HepG2 (cell line): ENCODE results near the gene AGRP. TPM values are rescaled to one million over a fixed set of nuclear protein-coding genes. Genes with fewer than 3 reads are reported as not detected.
A peak's percentile ranks its signal among the peaks of the same experiment; 100 is the strongest.

ENCODE experiments used
- AGO1 ChIP-seq: fragments of 200-400 bp; formaldehyde crosslinking; IDR thresholded peaks from 2 replicates; pipeline ENCODE4 v1.6.1; 2017; ENCODE audit warnings: mild to moderate bottlenecking, low read depth, low read length, moderate library complexity; ENCODE audit not compliant: poor library complexity, severe bottlenecking
- DNMT3B ChIP-seq: conservative IDR thresholded peaks from 2 replicates; pipeline ENCODE4 v1.6.1; 2016; ENCODE audit warnings: missing biosample characterization, control low read depth
- ZBTB1 ChIP-seq: sonication (generic); formaldehyde crosslinking; IDR thresholded peaks from 2 replicates; pipeline ENCODE4 v1.4.0; 2020; ENCODE audit warnings: missing genetic modification reagents, borderline replicate concordance
- ZNF232 ChIP-seq: sonication (generic); formaldehyde crosslinking; IDR thresholded peaks from 2 replicates; pipeline ENCODE4 v1.4.0; 2020; ENCODE audit warnings: missing genetic modification reagents, borderline replicate concordance
- polyA plus RNA-seq, 8 experiments: library from polyadenylated mRNA; depleted of rRNA in 3 of 8; stranded (reverse) in 7 of 8; unstranded in 1 of 8; fragments of >200 nt; fragmentation: Illumina TruSeq in 4 of 8; extraction: Trizol in 4 of 8; gene quantifications; 2 replicates each; pipeline versions ENCODE4 v1.2.1 to v1.2.3, GENCODE V29; 2011 to 2016; ENCODE audit warnings: low read depth in 4 of 8, missing spikeins in 1 of 8, mixed read lengths in 1 of 8; ENCODE audit not compliant: insufficient read depth in 1 of 8
- total RNA-seq, 5 experiments: library from RNA; depleted of rRNA; stranded (reverse); fragments of >200 nt; fragmentation: Illumina TruSeq; extraction: Trizol; gene quantifications; 2 replicates each; pipeline ENCODE4 v1.2.3, GENCODE V29; 2016; ENCODE audit warnings: low read depth in 1 of 5
- TF ChIP-seq, protein P1 (sequence below), 2 experiments: IDR thresholded peaks; 2 replicates each; pipeline ENCODE4 v1.6.1; 2011 to 2012; ENCODE audit warnings: low read length in 2 of 2, borderline replicate concordance in 1 of 2, low read depth in 1 of 2, mild to moderate bottlenecking in 1 of 2, moderate library complexity in 1 of 2
- TF ChIP-seq, protein P2 (sequence below): sonication (generic); formaldehyde crosslinking; IDR thresholded peaks from 2 replicates; pipeline ENCODE4 v1.8.1; 2023; ENCODE audit warnings: mild to moderate bottlenecking, moderate library complexity, missing genetic modification reagents
- TF ChIP-seq, protein P3 (sequence below): sonication (generic); formaldehyde crosslinking; IDR thresholded peaks from 2 replicates; pipeline ENCODE4 v1.8.1; 2022; ENCODE audit warnings: mild to moderate bottlenecking, missing genetic modification reagents
- TF ChIP-seq, protein P4 (sequence below): sonication (generic); formaldehyde crosslinking; IDR thresholded peaks from 2 replicates; pipeline ENCODE4 v1.4.0; 2020; ENCODE audit warnings: missing genetic modification reagents
- TF ChIP-seq, protein P5 (sequence below): sonication (generic); formaldehyde crosslinking; IDR thresholded peaks from 2 replicates; pipeline ENCODE4 v1.8.0; 2022; ENCODE audit warnings: mild to moderate bottlenecking, missing genetic modification reagents, moderate library complexity
- TF ChIP-seq, protein P6 (sequence below): sonication (generic); formaldehyde crosslinking; conservative IDR thresholded peaks from 2 replicates; pipeline ENCODE4 v1.4.0; 2020; ENCODE audit warnings: missing genetic modification reagents
- TF ChIP-seq, protein P7 (sequence below): sonication (generic); formaldehyde crosslinking; IDR thresholded peaks from 2 replicates; pipeline ENCODE4 v1.4.0; 2020; ENCODE audit warnings: missing genetic modification reagents

AGRP gene
- total and polyA plus RNA-seq, 2 of the 13 experiments (the other 11 are each of a cell fraction or from before 2014, with no cell fraction given), result not detected

DNA sequence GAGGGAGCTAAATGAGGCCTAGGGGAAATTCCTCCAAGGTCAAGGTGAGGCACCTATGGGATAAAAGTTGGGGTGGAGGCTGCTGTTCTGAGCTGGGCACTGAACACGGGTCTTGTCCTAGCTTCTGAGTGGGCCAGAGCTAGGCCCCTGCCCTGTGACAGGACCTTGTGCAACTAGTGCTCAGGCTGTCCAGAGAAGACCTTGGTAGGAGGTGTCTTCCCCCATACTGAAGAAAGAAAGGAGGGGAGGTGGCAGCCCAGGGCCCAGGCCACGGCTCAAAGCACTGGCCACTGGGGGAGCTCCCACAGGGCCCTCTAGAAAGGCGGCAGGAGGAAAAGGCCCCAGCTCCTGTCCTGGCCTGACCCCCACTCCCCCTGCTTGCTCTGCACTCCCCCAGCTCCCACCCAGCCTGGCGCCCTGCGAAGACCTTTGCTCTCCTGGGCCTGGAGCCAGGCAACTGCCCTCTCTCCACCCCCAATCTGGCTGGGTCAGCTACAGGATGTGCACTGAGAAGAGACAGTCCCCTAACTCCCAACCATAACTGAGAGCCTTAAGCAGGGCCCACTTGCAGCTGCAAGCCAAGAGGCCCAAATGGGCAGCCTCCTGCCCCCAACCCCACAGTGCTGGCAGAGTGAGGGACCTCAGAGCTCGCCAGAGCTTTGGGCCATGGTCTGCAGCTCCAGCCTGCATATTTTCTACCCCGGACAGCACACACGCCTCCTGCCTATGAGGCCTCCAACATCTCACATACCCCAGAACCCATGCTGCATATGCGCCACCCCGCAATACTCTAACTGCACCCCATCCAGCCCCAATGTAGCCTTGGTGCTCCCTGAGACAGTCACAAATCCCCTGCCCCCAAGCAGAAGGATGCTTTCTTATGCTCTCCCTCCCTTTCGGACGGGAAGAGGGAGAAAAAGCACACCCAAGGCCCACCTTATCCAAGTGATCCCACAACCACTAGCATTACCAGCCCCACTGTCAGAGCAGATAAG lies 37.1 kb downstream of the AGRP start (continued):
- no peak for TF ChIP-seq ZBTB1 (CRISPR knock-in tag)
- peak; percentile 55 for TF ChIP-seq AGO1
- TF ChIP-seq, protein P1, sequence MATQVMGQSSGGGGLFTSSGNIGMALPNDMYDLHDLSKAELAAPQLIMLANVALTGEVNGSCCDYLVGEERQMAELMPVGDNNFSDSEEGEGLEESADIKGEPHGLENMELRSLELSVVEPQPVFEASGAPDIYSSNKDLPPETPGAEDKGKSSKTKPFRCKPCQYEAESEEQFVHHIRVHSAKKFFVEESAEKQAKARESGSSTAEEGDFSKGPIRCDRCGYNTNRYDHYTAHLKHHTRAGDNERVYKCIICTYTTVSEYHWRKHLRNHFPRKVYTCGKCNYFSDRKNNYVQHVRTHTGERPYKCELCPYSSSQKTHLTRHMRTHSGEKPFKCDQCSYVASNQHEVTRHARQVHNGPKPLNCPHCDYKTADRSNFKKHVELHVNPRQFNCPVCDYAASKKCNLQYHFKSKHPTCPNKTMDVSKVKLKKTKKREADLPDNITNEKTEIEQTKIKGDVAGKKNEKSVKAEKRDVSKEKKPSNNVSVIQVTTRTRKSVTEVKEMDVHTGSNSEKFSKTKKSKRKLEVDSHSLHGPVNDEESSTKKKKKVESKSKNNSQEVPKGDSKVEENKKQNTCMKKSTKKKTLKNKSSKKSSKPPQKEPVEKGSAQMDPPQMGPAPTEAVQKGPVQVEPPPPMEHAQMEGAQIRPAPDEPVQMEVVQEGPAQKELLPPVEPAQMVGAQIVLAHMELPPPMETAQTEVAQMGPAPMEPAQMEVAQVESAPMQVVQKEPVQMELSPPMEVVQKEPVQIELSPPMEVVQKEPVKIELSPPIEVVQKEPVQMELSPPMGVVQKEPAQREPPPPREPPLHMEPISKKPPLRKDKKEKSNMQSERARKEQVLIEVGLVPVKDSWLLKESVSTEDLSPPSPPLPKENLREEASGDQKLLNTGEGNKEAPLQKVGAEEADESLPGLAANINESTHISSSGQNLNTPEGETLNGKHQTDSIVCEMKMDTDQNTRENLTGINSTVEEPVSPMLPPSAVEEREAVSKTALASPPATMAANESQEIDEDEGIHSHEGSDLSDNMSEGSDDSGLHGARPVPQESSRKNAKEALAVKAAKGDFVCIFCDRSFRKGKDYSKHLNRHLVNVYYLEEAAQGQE (IDR thresholded peaks at IDR 0.05; ENCODE audit: borderline replicate concordance in 1 of 2, low read depth in 1 of 2, low read length in 2 of 2), result 0 out of 4 replicates have a peak, but pooled peaks of 1 of the 2 experiments have one; percentile 29
- TF ChIP-seq, protein P2, sequence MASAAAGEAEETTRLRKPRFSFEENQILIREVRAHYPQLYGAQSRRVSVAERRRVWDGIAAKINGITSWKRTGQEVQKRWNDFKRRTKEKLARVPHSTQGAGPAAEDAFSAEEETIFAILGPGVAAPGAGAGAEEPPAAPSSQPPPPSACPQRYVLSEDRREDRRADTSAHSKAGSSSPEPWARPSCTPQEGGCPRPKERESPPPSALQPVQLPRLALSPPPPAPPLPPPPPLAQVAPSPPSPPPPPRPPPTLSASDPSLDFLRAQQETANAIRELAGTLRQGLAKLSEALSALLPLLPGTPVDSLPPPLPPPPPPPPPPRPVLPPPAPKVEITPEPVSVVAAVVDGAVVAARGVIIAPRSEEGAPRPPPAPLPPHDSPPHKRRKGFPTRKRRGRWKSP, result peak; percentile 71; the same call in 1 of the 2 replicates
- TF ChIP-seq DNMT3B (CRISPR knock-in tag), result no peak
- TF ChIP-seq, protein P3, sequence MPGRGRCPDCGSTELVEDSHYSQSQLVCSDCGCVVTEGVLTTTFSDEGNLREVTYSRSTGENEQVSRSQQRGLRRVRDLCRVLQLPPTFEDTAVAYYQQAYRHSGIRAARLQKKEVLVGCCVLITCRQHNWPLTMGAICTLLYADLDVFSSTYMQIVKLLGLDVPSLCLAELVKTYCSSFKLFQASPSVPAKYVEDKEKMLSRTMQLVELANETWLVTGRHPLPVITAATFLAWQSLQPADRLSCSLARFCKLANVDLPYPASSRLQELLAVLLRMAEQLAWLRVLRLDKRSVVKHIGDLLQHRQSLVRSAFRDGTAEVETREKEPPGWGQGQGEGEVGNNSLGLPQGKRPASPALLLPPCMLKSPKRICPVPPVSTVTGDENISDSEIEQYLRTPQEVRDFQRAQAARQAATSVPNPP (CRISPR knock-in tag), result no peak
- TF ChIP-seq ZNF232 (CRISPR knock-in tag), result 0 out of 2 replicates have a peak, but pooled peaks have one; percentile 10
- TF ChIP-seq, protein P4, sequence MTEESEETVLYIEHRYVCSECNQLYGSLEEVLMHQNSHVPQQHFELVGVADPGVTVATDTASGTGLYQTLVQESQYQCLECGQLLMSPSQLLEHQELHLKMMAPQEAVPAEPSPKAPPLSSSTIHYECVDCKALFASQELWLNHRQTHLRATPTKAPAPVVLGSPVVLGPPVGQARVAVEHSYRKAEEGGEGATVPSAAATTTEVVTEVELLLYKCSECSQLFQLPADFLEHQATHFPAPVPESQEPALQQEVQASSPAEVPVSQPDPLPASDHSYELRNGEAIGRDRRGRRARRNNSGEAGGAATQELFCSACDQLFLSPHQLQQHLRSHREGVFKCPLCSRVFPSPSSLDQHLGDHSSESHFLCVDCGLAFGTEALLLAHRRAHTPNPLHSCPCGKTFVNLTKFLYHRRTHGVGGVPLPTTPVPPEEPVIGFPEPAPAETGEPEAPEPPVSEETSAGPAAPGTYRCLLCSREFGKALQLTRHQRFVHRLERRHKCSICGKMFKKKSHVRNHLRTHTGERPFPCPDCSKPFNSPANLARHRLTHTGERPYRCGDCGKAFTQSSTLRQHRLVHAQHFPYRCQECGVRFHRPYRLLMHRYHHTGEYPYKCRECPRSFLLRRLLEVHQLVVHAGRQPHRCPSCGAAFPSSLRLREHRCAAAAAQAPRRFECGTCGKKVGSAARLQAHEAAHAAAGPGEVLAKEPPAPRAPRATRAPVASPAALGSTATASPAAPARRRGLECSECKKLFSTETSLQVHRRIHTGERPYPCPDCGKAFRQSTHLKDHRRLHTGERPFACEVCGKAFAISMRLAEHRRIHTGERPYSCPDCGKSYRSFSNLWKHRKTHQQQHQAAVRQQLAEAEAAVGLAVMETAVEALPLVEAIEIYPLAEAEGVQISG (CRISPR knock-in tag), result peak; percentile 59
- TF ChIP-seq, protein P5, sequence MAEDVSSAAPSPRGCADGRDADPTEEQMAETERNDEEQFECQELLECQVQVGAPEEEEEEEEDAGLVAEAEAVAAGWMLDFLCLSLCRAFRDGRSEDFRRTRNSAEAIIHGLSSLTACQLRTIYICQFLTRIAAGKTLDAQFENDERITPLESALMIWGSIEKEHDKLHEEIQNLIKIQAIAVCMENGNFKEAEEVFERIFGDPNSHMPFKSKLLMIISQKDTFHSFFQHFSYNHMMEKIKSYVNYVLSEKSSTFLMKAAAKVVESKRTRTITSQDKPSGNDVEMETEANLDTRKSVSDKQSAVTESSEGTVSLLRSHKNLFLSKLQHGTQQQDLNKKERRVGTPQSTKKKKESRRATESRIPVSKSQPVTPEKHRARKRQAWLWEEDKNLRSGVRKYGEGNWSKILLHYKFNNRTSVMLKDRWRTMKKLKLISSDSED (CRISPR knock-in tag), result no peak
- TF ChIP-seq, protein P6, sequence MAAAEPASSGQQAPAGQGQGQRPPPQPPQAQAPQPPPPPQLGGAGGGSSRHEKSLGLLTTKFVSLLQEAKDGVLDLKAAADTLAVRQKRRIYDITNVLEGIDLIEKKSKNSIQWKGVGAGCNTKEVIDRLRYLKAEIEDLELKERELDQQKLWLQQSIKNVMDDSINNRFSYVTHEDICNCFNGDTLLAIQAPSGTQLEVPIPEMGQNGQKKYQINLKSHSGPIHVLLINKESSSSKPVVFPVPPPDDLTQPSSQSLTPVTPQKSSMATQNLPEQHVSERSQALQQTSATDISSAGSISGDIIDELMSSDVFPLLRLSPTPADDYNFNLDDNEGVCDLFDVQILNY (CRISPR knock-in tag), result no peak
- TF ChIP-seq, protein P7, sequence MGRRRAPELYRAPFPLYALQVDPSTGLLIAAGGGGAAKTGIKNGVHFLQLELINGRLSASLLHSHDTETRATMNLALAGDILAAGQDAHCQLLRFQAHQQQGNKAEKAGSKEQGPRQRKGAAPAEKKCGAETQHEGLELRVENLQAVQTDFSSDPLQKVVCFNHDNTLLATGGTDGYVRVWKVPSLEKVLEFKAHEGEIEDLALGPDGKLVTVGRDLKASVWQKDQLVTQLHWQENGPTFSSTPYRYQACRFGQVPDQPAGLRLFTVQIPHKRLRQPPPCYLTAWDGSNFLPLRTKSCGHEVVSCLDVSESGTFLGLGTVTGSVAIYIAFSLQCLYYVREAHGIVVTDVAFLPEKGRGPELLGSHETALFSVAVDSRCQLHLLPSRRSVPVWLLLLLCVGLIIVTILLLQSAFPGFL (CRISPR knock-in tag), result no peak
